Measurements from ENCODE around the gene UBE3B. TPM values are rescaled to one million over a fixed set of nuclear protein-coding genes. Genes with fewer than 3 reads are reported as not detected.

Gene UBE3B
- total RNA-seq, 1 donor from 2014 or later: 58.1 TPM

- DNase-seq (no peak), ATAC-seq (no peak)
- intact Hi-C loops (cut with micrococcal nuclease): no loop called here
Observed at GRCh38 chr12:109538191-109538863, 60.9 kb downstream of the UBE3B start.

GRCh38 chr12:109539508-109539907 lies 62.1 kb downstream of the UBE3B start:
- no peak for DNase-seq
- intact Hi-C loops (cut with micrococcal nuclease): no loop called here

GRCh38 chr12:109540526-109541412 lies 63.3 kb downstream of the UBE3B start:
- intact Hi-C loops (cut with micrococcal nuclease): no loop called here
- DNase-seq: no peak
- no peak for ATAC-seq

More at GRCh38 chr12:109539508-109539907, 62.1 kb downstream of the UBE3B start:
- ATAC-seq: no peak

GRCh38 chr12:109541413-109541726 lies 63.9 kb downstream of the UBE3B start:
- no peak for DNase-seq
- intact Hi-C loops (cut with micrococcal nuclease): no loop called here
- no peak for ATAC-seq

GRCh38 chr12:109542014-109542413 lies 64.6 kb downstream of the UBE3B start:
- ATAC-seq: no peak
- intact Hi-C loops (cut with micrococcal nuclease): no loop called here
- DNase-seq: no peak

- DNase-seq (no peak), ATAC-seq (no peak)
- intact Hi-C loops (cut with micrococcal nuclease): no loop called here
Observed at GRCh38 chr12:109542876-109543275, 65.4 kb downstream of the UBE3B start.

- ATAC-seq: peak; percentile 60
- no peak for DNase-seq
- intact Hi-C loops (cut with micrococcal nuclease): no loop called here
Observed at GRCh38 chr12:109544955-109545531, 67.6 kb downstream of the UBE3B start.

GRCh38 chr12:109545826-109546225 lies 68.4 kb downstream of the UBE3B start:
- ATAC-seq: no peak
- no peak for DNase-seq
- intact Hi-C loops (cut with micrococcal nuclease): no loop called here

- ATAC-seq: no peak
- no peak for DNase-seq
- intact Hi-C loops (cut with micrococcal nuclease): no loop called here
Observed at GRCh38 chr12:109547286-109547685, 69.9 kb downstream of the UBE3B start.

GRCh38 chr12:109548258-109548657 lies 70.8 kb downstream of the UBE3B start:
- DNase-seq (no peak), ATAC-seq (no peak)
- intact Hi-C loops (cut with micrococcal nuclease): no loop called here

GRCh38 chr12:109549613-109550270 lies 72.3 kb downstream of the UBE3B start:
- DNase-seq (no peak), ATAC-seq (no peak)
- intact Hi-C loops (cut with micrococcal nuclease): no loop called here

GRCh38 chr12:109550281-109550680 lies 72.8 kb downstream of the UBE3B start:
- intact Hi-C loops (cut with micrococcal nuclease): no loop called here
- DNase-seq (no peak), ATAC-seq (no peak)

- DNase-seq (no peak), ATAC-seq (no peak)
- intact Hi-C loops (cut with micrococcal nuclease): no loop called here
Observed at GRCh38 chr12:109551108-109551507, 73.7 kb downstream of the UBE3B start.

GRCh38 chr12:109552971-109553370 lies 75.5 kb downstream of the UBE3B start:
- intact Hi-C loops (cut with micrococcal nuclease): no loop called here
- DNase-seq (no peak), ATAC-seq (no peak)

GRCh38 chr12:109553483-109553882 lies 76.0 kb downstream of the UBE3B start:
- intact Hi-C loops (cut with micrococcal nuclease): no loop called here
- ATAC-seq: no peak
- no peak for DNase-seq

GRCh38 chr12:109553906-109554500 lies 76.6 kb downstream of the UBE3B start:
- DNase-seq (no peak), ATAC-seq (no peak)
- intact Hi-C loops (cut with micrococcal nuclease): no loop called here

GRCh38 chr12:109554761-109555160 lies 77.3 kb downstream of the UBE3B start:
- no peak for ATAC-seq
- no peak for DNase-seq
- intact Hi-C loops (cut with micrococcal nuclease): no loop called here

- DNase-seq: no peak
Observed at GRCh38 chr12:109555431-109556315, 78.2 kb downstream of the UBE3B start.

GRCh38 chr12:109557200-109557599 lies 79.8 kb downstream of the UBE3B start:
- ATAC-seq (no peak), DNase-seq (no peak)
- intact Hi-C loops (cut with micrococcal nuclease): no loop called here

More at GRCh38 chr12:109555431-109556315, 78.2 kb downstream of the UBE3B start:
- ATAC-seq: no peak
- intact Hi-C loops (cut with micrococcal nuclease): no loop called here
